ENCODE results near the gene RUSC2. TPM values are rescaled to one million over a fixed set of nuclear protein-coding genes. Genes with fewer than 3 reads are reported as not detected.

RUSC2 gene
- total and polyA plus RNA-seq, 2 of the 4 experiments (the other 2 are of a cell fraction), result 17.4 to 35.4 TPM

GRCh38 chr9:35488021-35488420 lies 1.9 kb upstream of the RUSC2 start:
- no peaks in the 10 kb centered on the region for H3K36me3 ChIP-seq (ENCODE audit: control insufficient read depth, insufficient read depth, low read length)
- no peak overlapping the region for H2BK120ac ChIP-seq (ENCODE audit: low read depth, low read length)
- H2AK5ac ChIP-seq (ENCODE audit: low read depth, low read length), result no peak overlapping the region
- H4K20me1 ChIP-seq (ENCODE audit: insufficient read depth, low read length), result peaks cover 7% of the 10 kb centered on the region
- no peak for TF ChIP-seq SMC3 (IDR thresholded peaks at IDR 0.05; ENCODE audit: low read depth, low read length)
- TF ChIP-seq FOS (IDR thresholded peaks at IDR 0.05; ENCODE audit: low read depth, low read length), result no peak
- no peak overlapping the region for H3K18ac ChIP-seq (ENCODE audit: low read depth, low read length)
- H4K8ac ChIP-seq (ENCODE audit: low read depth in 2 of 2, low read length in 2 of 2), result no peak overlapping the region
- ChIA-PET CTCF (no interaction called here), POLR2A (ENCODE audit: unreplicated experiment) (no interaction called here)
- H2AK9ac ChIP-seq (replicated peaks; ENCODE audit: low read depth, low read length, poor library complexity), result no peak overlapping the region
- no peaks in the 10 kb centered on the region for H3K9me3 ChIP-seq (ENCODE audit: control insufficient read depth, insufficient read depth, low read length)
- ATAC-seq (ENCODE audit: low read depth) (no peak), DNase-seq (no peak)
- H3K23ac ChIP-seq (ENCODE audit: low read depth, low read length), result no peak overlapping the region
- peaks cover 0 to 29% of the 10 kb centered on the region in 2 experiments; a peak in 3 of 4 replicates for H3K79me1 ChIP-seq (ENCODE audit: low read depth in 1 of 2, low read length in 2 of 2)
- H2AFZ ChIP-seq (replicated peaks; ENCODE audit: low read length, poor library complexity), result no peak overlapping the region
- H3K56ac ChIP-seq (ENCODE audit: extremely low read depth, insufficient read depth, low read length), result no peak overlapping the region
- H2BK5ac ChIP-seq (ENCODE audit: low read depth, low read length, poor library complexity, severe bottlenecking), result no peak overlapping the region
- H3K9me1 ChIP-seq (ENCODE audit: insufficient read depth, low read length), result no peaks in the 10 kb centered on the region
- BruUV-seq (replicated peaks), result no TSS peak
- H3K4me2 ChIP-seq (ENCODE audit: low read depth, low read length), result no peak overlapping the region
- no peak overlapping the region for H3K4ac ChIP-seq (ENCODE audit: low read depth, low read length)
- dilution Hi-C loops (cut with HindIII; ENCODE audit: low sequenced_read_pairs, unreplicated experiment), result no loop called here
- peaks cover 3% of the 10 kb centered on the region for H3K4me1 ChIP-seq (ENCODE audit: control insufficient read depth, insufficient read depth, low read length)
- H4K91ac ChIP-seq (ENCODE audit: insufficient read depth, low read depth, low read length), result no peak overlapping the region
- H2BK15ac ChIP-seq (ENCODE audit: low read depth, low read length), result no peak overlapping the region
- no peak overlapping the region for H3K14ac ChIP-seq (replicated peaks; ENCODE audit: low read depth, low read length)
- H3K27me3 ChIP-seq (ENCODE audit: control insufficient read depth, insufficient read depth, low read length), result no peaks in the 10 kb centered on the region
- no peak overlapping the region for H2BK20ac ChIP-seq (ENCODE audit: low read depth, low read length)
- no peak overlapping the region for H4K5ac ChIP-seq (ENCODE audit: low read depth, low read length)
- H3K27ac ChIP-seq (ENCODE audit: insufficient read depth, low read length), result no peak overlapping the region
- H3K4me3 ChIP-seq (ENCODE audit: insufficient read depth, low read depth, low read length), result no peak overlapping the region
- 100% methylated on average over 6 of the region's 10 CpGs; no CpG with 5 or more reads in 1 of the 2 experiments for WGBS, 2 experiments (ENCODE audit: extremely low coverage in 2 of 2, insufficient read length in 1 of 2)
- intact Hi-C loops (cut with micrococcal nuclease), result loop anchor here (10.0 kb wide), 1 partner anchor 167 kb away; the partner anchor contains the start of genes CCDC107, RMRP and SIT1
- in situ Hi-C loops (cut with MboI; ENCODE audit: low sequenced_read_pairs), result no loop called here
- H3K9ac ChIP-seq (ENCODE audit: low read depth, low read length), result no peak overlapping the region

Data from IMR-90 (cell line).